HS-27A (cell line): ENCODE measurements around the gene SAMD14.

Source experiments
- DNase-seq: peaks from one replicate; pipeline ENCODE4 v3.0.0-alpha.2; 2012; ENCODE audit warnings: low read depth, missing footprints

SAMD14 gene

DNA sequence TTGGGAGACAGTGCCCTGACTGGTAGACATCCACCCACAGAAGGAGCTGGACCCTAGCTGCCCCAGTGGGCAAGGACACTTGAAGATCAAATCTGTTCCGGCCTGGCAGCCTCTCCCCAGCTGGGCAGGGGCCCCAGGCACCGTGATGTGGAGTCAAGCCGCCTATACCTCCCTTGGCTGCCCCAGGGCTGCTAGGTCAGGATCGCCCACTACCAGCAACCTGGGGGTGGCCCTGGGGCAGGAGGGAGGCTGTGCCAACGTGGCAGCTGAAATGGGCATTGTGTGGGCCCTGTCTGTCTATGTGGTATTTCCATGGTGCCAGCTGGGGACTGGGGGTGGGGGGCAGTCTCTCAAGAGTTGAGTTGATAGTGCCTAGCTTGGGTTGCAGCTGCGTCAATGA, 33.9 kb downstream of the SAMD14 start:
- DNase-seq = no peak

DNA sequence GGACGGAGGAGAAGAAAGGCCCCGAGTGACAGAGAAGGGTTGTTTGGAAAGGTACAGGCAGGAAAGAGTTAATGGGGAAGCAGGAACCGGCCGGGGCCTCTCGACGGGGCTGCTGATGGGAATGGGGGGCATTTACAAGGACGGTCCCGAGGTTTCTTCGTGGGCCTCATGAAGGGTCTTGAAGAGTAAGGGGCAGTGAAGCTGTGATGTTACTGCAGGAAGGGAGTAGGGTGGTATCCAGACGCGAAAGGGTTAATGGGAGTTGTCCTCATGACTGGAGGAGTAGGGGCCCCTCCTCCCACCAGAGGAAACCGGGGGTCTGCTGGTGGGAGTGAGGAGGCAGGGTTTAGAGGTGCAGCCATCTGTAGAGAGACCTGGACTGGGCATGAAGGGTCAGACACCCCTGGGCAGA, 34.3 kb downstream of the SAMD14 start:
- no peak for DNase-seq

DNA sequence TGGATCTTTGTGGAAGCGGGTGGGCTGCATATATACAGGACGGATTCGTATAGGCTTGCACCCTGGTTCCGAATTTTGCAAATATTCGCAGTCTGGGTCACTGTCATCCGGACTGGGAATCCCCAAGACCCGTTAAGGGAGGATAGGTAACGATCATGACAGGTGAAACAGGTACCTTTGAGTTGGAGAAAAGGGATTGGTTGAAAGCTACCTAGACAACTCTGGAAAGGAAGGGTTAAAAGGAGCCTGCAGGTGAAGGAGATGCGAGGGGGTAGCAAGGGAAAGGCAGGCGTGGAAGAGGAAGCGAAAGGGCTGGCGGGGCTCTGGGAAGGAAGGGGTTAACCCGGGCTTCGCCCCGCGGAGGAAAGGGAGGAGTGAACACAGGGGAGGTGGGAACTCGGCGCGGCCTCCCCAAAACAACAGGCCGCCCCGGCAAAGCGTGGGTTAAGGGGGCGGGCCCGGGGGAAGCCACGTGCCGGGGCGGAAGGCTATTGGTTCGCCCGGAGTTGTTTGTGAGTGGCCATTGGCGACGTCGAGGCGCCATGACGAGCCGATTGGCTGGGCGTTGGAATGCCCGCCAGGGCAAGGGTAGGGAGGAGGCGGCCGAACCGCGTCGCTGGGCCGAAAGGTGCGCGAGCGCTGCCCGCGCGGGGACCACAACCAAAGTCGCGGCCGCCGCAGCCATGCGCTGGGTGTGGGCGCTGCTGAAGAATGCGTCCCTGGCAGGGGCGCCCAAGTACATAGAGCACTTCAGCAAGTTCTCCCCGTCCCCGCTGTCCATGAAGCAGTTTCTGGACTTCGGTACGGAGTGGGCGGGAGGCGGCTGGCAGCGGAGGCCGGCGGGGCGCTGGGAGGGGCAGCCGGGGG, 35.0 kb downstream of the SAMD14 start, which contains the start of gene PDK2:
Gene PDK2, plus strand, starts transcription at position 599 of the 867 bp plus-strand sequence. Its CDS starts 85 bp downstream, at position 684.
- DNase-seq = peak; percentile 82

DNA sequence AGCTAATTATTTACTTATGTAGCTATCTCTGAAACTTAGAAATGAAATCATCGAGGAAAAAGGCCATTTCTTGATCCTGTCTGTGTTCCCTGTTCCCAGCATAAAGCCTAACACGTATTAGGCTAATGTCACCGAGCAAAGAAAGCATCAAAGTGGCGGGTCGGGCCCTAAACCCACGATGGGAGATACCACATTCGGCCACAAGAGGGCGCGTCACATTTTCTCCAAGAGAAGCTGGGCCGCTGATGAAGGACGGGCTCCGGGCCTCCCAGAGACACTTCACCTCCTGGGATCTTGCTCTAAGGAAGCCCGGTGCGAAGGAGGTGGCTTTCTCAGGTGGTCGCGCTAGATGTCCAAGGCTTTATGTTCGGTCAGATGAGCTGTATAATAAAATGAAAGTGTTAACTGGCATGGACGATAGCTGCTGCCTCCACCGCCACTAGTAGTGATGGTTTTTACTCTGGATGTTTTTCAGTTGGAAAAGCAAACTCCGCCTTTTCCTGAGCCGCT, 35.7 kb downstream of the SAMD14 start:
- peak; percentile 81 for DNase-seq

DNA sequence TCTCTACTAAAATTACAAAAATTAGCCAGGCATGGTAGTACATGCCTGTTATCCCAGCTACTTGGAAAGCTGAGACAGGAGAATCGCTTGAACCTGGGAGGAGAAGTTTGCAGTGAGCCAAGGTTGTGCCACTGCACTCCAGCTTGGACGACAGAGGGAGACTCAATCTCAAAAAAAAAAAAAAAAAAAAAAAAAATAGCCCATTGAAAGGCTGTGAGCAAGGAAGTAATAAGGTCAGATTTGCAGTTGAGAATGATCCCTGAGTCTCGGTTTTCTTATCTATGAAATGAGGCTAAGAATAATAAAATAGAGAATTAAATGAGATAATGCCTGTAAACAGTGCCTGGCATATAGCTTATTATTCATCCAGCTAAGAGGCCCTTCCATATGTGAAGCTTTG, 36.2 kb downstream of the SAMD14 start:
- no peak for DNase-seq

DNA sequence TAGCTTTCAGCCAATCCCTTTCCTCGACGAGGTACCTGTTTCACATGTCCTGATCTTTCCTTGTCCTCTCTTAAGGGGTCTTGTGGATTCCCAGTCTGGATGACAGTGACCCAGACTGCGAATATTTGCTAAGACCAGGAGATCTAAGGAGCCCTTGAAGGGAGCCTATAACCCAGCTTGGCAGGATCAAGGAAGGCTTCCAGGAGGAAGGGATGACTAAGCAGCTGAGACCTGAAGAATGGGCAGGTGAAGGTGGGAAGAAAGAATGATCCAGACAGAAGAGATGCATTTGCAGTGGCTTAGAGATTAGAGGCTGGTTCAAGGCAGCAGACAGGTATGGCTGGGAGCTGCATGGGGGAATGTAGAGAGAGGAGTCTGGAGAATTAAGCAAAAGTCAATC, 36.7 kb downstream of the SAMD14 start:
- DNase-seq = no peak

DNA sequence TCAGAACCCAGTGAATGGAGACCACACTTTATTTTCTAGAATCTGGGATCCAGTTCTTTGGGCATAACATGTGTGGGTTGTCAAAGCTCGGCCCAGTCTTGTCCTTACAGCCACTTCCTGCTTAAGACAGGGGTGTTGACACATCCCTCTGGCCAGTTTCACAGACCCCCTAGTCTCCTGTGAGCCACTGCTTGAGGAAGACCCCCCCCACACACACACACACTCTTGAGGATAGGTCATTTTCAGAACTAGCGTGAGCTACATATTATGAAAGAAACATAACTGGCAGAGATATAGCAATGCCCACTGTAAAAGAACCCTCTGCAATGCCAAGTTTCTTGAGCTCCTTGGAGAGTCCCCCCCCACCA, 38.1 kb downstream of the SAMD14 start:
- no peak for DNase-seq

DNA sequence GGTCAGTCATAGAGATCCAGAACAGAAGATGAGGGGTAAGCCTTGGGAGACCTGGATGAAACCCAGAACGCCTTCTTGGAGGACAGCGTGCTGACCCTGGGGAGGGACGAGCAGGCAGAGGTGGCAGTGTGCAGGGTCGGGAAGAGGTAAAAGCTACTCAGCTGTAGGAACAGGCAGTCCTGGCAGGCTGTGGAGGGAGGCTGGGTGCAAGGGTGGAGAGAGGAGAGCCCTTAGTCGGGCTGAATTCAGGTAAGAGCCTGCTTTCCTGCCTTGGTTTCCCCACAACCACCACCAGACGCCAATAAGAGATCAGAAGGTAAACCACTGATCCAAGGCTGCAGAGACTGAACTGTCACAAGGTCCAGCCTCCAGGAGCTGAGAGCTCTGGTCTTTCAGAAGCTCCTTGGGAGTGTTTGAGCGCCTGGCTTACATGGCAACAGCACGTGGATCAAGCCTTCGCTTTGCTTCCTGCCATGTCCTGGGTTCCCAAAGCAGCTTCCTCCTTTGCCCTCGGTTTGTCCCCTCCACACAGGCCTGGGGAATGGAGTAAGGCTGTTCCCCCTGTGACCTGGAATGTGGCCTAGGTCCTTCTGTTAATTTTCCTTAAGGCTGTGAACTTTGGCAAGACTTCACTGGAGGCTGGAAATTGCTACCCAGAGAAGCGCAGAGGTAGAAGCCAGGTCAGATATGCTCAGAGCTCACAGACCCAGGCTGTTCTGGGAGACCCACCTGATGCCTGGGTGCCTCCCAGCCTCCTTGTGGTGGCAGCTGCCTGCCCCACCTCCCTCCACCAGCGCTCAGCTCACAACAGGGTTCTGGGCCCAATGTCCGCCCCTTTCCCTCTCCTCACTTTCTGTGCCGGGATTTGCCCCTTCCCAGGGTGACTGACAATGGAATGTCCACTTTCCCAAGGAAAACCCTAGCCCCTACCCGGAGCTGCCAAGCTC, 38.7 kb downstream of the SAMD14 start:
- no peak for DNase-seq

DNA sequence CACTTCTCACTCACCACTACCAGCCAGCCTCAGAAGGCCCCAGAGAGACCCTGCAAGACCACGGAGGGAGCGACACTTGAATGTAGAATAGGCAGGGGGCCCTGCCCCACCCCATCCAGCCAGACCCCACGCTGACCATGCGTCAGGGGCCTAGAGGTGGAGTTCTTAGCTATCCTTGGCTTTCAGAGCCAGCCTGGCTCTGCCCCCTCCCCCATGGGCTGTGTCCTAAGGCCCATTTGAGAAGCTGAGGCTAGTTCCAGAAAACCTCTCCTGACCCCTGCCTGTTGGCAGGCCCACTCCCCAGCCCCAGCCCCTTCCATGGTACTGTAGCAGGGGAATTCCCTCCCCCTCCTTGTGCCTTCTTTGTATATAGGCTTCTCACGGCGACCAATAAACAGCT, 39.9 kb downstream of the SAMD14 start:
- DNase-seq = no peak

DNA sequence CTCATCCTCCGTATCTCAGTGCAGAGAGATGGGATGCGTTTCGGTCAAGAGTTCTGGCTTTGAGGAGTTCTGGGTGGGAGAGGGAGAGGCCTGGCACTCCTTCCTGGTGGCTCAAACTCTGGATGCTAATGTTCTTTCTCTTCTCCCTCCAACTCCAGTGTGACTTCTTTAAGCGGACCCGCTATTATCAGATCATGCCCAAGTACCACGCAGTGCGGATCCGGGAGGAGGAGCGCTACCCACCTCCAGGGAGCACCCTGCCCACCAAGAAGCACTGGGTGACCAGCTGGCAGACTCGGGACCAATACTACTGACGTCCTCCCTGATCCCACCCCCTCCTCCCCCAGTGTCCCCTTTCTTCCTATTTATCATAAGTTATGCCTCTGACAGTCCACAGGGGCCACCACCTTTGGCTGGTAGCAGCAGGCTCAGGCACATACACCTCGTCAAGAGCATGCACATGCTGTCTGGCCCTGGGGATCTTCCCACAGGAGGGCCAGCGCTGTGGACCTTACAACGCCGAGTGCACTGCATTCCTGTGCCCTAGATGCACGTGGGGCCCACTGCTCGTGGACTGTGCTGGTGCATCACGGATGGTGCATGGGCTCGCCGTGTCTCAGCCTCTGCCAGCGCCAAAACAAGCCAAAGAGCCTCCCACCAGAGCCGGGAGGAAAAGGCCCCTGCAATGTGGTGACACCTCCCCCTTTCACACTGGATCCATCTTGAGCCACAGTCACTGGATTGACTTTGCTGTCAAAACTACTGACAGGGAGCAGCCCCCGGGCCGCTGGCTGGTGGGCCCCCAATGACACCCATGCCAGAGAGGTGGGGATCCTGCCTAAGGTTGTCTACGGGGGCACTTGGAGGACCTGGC, 40.8 kb downstream of the SAMD14 start:
- DNase-seq = no peak

DNA sequence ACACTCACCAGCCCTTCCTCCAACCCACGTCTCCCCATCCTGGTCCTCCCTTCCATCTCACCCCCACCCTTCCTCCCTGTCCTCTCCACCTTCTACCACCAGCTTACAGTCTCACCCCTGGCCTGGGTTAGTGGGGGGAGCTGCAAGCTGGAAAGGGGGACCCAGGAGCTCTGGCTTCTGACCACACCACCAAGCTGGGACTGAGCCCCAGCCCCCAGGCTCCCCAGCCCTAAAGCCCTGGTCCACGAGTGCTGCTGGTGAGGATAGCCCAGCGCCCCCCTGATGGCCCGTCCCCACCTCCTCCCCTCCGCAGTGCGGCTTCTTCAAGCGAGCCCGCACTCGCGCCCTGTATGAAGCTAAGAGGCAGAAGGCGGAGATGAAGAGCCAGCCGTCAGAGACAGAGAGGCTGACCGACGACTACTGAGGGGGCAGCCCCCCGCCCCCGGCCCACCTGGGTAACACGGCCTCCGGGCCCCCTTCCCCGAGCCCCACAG, 42.0 kb downstream of the SAMD14 start:
- DNase-seq = no peak

DNA sequence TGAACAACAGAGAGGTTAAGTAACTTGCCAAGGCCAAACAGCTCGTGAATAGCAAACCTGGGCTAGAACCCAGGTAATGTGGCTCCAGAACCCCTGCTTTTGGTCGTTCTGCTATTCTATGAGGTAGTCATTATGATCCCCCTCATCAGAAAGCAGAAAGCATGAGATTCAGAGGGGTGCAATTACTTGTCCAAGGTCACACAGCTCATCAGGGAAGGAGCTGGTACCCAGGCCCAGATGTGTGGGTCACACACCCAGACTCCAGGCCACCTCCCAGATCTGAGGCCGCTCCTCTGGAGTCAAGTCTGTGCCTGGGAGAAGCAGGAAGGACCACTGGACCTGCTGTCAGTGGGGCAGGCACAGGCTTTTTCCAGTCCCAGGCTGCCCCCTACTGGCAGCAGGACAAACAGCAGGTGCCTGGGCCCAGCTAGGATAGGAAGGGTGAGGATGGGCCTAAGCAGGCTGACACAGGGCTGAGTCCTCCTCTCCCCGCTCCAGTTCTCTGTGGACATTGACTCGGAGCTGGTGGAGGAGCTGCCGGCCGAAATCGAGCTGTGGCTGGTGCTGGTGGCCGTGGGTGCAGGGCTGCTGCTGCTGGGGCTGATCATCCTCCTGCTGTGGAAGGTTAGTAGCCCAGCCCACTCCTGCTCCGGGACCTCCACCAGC, 42.6 kb downstream of the SAMD14 start:
- no peak for DNase-seq

DNA sequence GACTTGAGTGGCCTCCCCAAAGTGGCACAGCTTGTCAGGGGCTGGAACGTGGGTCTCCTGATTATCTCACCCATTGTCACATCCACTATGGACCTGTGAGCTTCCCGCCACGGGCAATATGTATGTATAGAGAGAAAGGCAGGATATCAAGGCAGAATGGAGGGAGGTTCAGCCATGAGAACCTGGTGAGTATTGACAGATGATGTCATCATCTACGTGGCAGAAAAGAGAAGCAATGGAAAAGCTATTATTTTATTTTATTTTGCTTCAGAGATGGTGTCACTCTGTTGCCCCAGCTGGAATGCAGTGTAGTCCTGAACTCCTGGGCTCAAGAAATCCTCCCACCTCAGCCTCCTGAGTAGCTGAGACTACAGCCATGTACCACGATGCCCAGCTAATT, 48.2 kb downstream of the SAMD14 start:
- DNase-seq = no peak

DNA sequence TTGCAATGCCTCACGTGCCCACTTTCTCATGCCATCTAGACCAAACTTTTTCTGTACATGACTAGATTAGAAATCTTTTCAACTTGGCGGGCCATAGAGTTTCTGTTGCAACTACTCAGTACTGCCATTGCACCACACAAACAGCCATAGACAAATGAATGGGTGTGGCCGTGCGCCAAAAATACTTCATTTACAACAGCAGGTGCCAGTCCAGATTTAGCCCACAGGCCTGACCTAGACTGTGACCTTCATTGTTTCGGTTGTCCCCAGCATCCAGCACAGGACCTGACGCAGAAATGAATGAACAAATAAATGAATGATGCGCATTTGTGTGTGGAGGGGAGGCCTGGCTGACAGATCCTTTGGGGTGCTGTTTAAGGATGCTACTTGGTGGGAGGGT, 49.1 kb downstream of the SAMD14 start:
- DNase-seq = no peak

DNA sequence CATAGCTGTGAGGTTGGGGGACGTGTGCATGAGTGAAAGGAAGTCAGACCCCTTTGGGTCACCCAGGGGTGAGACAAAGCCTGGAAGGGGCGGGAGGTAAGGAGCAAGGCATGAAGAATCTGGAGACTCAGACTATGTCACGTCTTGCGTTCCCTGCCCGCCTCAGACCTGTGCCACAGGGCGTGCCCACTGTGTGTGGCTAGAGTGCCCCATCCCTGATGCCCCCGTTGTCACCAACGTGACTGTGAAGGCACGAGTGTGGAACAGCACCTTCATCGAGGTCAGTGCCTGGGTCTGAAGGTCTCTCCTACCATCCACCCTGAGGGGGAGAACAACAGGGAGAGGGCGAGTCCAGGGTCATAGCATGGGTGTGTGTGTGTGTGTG, 49.9 kb downstream of the SAMD14 start:
- no peak for DNase-seq

DNA sequence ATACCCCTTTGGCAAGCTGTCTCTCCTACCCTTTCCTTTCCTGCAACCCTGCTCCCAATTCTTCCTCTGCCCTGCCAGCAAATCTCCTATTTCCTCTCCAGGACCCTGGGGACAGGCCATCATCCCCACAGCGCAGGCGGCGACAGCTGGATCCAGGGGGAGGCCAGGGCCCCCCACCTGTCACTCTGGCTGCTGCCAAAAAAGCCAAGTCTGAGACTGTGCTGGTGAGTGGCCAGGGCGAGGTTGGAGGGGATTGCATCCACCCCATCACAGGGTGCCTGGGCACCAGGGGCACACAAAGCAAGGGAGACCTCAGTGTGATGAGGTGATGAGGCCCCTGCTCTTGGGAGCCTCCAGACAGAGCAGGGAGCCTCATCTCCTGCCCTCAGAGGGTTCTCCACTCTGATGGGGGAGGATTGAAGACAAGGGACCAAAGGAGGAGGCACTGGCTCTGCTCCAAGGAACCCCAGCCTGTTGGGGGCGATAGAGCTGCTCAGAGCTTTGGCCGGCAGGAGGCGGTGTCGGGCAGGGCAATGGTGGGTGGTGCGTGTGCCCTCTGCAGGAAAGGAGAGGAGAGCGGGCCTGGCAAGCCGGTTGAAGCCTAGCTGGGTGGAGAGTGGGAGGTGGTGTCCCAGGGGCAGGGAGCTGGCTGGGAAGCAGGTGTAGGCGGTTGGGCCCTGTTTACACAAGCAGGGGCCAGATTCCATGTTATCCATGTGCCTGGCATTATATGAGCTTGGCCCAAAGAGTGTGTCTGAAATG, 50.4 kb downstream of the SAMD14 start:
- no peak for DNase-seq

DNA sequence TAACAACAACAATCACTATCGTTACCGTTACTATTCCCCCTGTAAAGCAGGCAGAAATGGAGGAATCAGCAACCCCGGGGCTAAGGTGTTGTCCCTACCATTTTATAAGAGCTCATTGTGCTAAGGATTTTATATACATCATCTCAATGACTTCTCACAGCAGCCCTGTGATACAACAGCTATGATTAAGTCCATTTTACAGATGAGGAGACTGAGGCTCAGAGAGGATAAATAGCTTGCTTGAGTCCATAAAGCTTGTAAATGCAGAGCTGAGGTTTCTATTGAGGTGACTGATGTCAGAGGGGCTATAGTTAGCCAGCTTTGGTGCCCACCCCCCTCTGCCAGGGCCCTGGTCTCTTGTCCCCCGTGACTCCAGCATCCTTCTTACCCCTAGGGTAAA, 51.5 kb downstream of the SAMD14 start:
- no peak for DNase-seq

DNA sequence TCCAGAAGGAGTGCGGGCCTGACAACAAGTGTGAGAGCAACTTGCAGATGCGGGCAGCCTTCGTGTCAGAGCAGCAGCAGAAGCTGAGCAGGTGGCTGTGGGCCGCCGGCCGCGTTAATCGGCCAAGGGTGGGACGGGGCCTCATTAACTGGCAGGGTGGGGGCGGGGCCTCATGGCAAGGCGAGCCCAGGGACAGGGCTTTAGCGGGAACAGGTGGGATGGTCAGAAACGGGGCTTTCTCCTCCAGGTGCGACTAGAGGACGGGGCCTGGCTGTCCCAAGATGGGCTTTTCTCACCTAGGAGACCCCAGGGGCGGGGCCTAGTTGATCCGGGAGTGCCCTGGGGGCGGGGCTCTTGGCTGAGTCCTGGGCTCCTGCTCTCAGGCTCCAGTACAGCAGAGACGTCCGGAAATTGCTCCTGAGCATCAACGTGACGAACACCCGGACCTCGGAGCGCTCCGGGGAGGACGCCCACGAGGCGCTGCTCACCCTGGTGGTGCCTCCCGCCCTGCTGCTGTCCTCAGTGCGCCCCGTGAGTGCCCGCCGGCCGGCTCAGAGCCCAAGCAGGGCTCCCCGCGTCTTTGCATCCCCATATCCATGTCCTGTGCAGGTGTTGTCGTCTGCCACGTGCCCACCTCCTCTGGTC, 53.2 kb downstream of the SAMD14 start:
- no peak for DNase-seq

DNA sequence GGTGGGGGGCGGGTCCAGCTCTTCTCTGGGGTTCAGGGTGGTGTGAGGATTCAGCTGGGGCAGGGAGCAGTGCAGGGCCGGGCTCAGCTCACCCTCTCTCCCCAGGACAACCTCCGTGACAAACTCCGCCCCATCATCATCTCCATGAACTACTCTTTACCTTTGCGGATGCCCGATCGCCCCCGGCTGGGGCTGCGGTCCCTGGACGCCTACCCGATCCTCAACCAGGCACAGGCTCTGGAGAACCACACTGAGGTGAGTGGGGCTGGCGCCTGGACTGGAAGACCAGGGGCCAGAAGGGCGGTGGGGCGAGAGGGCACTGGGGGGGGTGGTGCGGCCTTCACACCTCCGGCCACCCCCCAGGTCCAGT, 53.8 kb downstream of the SAMD14 start:
- DNase-seq = no peak
